HG03460 (cell line): ENCODE measurements around the gene ALDH18A1.
A peak's percentile ranks its signal among the peaks of the same experiment; 100 is the strongest.
"Not testable (repeated sequence)": the region's sequence is repeated elsewhere in the genome, so short reads cannot be mapped to it uniquely, and the experiment has no call there.

Experiments
- ATAC-seq: cut with Tn5 transposase; IDR thresholded peaks from one replicate; pipeline ENCODE4 v1.9.1; 2021; ENCODE audit not compliant: unreplicated experiment

The ALDH18A1 gene

DNA sequence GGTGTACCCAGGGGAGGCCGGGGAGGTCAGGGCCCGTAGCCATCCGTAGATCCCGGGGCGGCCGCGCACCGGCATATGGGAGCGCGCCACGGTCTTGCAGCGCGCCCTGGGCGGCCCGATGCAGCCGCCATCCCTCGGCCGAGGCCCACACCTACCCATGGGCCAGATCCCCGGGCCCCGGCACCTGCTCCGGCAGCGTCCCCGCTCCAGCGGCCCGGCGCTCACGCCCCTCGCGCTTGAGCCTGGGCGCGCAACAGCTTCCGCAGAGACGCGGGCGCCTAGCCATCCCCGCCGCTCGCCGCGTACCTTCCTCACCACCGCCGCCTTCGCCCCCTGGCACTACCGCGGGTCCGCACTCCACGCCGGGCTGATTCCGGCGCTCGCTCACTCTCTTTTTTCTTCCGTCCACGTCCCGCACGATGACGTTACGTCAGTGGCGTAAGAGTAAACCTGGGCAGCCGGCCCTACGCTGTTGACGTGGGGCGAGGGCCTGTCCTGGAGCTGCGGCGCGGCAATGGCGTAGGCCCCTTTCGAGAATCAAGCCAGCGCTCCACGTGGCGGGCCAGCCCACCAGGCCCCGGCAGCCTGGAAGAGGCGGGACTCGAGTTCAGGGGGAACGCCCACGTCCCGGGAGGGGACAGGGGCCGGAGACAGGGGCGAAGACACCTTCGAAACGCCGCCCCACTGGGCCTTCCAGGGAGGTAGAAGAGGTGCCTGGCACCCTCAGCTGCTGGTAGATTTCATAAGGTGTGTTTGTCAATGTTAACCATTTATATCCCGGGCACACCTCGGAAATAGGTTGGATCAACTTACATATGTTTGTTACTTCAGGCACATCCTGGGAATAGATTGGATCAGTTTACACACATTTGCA is at the start of gene ALDH18A1:
Gene ALDH18A1, minus strand, starts transcription at position 421 of the 874 bp plus-strand sequence. CDS start 3,334 bp downstream, outside the sequence.
- peak; percentile 90 for ATAC-seq

- ATAC-seq = no peak
Measured at GRCh38 chr10:95698415-95698814, 41.9 kb upstream of the ALDH18A1 start.

DNA sequence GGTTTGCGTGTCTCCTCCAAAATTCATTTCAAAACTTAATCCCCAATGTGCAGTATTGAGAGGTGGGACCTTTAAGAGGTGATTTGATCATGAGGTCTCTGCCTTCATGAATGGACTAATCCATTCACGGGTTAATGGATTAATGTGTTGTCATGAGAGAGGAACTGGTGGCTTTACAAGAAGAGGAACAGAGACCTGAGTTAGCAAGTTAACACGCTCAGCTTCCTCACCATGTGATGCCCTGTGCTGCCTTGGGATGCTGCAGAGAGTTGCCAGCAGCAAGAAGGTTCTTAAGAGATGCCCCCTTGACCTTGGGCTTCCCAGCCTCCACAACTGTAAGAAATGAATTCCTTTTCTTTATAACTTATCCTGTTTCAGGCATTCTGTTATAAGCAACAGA is 40.9 kb upstream of the ALDH18A1 start:
- ATAC-seq = no peak

DNA sequence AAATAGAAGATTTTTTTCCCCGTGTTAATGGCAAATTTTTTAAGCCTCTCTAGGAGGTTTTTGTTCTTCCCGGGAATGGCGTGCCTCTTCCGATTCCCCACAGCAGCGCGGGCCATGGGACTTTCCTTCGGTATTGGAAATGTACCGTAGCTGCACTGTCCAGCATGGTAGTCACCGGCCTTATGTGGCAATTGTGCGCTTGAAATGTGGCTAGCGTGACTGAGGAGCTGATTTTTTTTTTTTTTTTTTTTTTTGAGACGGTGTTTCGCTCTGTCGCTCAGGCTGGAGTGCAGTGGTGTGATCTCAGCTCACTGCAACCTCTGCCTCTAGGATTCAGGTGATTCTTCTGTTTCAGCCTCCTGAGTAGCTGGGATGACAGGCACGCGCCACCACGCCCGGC is 38.2 kb upstream of the ALDH18A1 start:
- ATAC-seq = no peak

DNA sequence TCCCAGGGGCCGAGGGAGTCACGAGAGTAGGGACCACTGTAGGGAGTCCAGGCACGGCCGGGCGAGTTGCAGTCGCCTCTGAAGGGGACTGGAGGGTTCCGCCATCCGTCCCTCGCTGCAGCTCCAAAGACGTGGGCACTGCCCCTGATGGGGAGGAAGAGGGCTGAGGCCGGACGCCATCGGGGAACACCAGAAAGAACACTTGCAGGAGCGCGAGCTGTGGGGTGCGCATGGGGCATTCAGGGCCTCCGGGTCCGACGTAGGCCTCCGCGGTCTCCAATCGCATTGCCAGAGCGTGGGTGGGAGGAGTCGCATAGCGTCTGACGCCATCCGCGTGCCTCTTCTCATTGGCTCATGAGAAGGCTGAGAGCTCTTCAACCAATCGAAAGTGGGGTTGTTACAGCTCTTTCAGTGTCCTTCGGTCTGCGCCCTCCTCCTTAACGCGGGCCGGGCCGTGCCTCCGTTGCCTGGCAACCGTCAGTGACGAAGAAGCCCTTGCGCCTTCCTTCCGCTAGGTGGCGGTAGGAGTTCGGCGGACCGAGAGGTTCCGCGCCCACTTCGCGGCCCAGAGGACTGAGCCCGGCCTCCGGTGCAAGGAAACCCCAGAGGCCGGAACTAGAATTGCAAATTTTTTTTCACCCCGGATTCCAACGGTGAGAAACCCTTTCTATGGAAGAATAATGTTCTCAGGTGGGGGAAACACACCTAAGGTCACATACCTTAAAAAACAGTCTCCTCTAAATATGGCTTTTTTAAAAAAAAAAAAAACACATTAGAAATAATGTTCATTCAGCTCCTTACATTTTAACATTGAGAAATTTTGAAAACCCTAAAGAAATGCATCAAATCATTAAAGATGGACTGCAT is 37.4 kb upstream of the ALDH18A1 start, which contains the start of gene TCTN3:
Gene TCTN3, minus strand, starts transcription at position 260 of the 867 bp plus-strand sequence. Its CDS starts 28 bp downstream, at position 232.
- ATAC-seq = peak; percentile 98

- no peak for ATAC-seq
Measured at GRCh38 chr10:95693071-95693667, 36.7 kb upstream of the ALDH18A1 start.

GRCh38 chr10:95691281-95691680 is 34.8 kb upstream of the ALDH18A1 start:
- no peak for ATAC-seq

DNA sequence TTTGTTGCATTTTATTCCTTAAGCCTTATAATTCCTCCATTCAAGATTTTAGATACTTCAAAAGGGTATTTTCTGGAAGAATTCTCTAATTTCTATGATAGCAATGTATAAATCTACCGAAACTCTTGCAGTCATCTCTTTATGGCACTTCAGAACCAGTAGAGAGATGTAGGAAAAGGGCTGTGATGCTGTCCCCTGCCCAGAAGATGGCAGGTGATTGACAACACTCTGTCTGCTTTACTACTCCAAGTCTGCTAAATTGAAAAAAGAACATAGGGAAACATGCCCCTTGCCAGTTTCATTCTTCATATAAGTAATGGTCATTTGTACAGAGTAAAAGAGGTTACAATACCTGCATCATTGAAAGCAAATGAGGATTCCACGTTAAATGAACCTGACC is 32.1 kb upstream of the ALDH18A1 start:
- ATAC-seq = no peak

DNA sequence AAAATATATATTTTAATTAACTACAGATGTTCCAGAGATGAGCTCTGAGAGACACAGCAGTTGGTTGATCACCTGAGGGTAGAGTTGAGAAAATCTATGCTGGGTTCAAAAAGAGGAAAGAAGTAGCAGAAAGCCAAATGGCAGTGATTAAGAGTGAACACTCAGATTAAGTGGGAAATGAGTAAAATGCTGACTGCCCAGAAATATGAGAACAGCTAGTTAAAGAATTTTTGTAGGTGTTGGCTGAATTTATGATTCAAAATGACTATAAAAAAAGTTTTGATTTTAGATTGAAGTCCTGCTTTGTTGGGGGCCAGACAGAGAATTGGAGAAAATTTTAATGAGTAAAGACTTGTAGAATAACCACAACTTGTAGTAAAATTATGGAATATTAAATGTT is 27.5 kb upstream of the ALDH18A1 start:
- ATAC-seq = no peak

DNA sequence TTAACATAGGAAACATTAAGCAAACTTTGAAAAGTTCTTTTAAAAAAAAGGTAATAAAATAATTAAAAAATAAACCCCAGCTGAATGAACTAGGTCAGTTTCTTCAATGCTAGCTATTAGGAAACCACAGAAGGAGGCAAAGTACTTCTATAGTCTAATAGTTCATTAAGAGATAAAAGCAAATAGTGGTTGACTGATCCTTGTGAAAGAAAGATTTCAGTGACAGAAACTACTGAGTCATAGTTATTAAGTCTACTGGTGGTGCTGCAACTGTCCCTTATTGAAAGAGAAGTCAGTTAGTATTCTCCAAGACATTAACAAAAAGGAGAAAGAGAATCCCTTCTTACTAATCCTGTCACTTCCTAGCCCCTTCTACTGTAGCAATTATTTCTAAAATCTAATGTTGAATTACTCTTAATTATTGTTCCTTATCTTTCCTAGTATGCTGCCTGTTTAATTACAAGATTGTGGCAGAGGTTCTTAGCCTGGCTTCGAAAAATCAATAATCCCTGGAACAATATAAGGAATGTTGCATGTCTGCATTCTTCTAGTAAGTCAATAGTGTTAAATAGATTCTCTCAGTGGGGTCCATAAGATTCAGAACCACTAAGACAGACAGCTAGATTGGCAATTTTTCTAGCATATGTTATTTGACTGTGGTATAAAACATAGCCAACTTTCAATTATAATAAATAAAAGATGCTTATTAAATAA is 19.0 kb upstream of the ALDH18A1 start:
- ATAC-seq = no peak

GRCh38 chr10:95674643-95675042 is 18.1 kb upstream of the ALDH18A1 start:
- no peak for ATAC-seq

DNA sequence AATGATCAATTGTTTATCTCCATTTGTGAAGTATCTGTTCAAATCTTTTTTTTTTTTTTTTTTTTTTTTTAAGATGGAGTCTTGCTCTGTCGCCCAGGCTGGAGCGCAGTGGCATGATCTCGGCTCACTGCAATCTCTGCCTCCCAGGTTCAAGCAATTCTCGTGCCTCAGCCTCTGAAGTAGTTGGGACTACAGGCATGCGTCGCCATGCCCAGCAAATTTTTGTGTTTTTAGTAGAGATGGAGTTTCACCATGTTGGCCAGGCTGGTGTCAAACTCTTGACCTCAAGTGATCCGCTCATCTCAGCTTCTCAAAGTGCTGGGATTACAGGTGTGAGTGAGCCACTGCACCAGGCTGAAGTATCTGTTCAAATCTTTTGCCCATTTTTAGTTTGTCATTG is 16.1 kb upstream of the ALDH18A1 start:
- not testable (repeated sequence) for ATAC-seq

GRCh38 chr10:95664543-95664942 is 8.0 kb upstream of the ALDH18A1 start:
- ATAC-seq = no peak

DNA sequence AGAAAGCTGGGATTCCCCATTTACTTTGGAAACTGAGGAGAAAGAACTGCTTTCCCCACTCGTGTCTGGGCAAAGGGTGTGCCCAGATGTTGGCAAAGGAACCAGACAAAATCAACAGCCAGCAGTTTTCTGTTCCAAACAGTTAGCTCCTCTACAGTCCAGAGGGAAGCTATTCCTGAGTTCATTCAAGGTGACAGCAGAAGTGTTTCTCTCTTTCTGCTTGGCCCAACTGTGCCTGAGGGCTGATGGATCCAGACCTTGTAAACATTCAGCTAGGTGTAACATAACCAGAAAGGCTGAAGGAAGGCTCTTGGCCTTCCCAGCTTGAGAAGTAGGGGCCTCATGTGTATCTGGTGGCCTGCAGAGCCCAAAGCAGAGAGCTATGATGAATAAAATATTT is 7.0 kb upstream of the ALDH18A1 start:
- ATAC-seq = no peak

GRCh38 chr10:95661818-95662217 is 5.3 kb upstream of the ALDH18A1 start:
- no peak for ATAC-seq

- no peak for ATAC-seq
Measured at GRCh38 chr10:95660283-95660682, 3.8 kb upstream of the ALDH18A1 start.

GRCh38 chr10:95657250-95657649 is 739 bp upstream of the ALDH18A1 start:
- no peak for ATAC-seq

DNA sequence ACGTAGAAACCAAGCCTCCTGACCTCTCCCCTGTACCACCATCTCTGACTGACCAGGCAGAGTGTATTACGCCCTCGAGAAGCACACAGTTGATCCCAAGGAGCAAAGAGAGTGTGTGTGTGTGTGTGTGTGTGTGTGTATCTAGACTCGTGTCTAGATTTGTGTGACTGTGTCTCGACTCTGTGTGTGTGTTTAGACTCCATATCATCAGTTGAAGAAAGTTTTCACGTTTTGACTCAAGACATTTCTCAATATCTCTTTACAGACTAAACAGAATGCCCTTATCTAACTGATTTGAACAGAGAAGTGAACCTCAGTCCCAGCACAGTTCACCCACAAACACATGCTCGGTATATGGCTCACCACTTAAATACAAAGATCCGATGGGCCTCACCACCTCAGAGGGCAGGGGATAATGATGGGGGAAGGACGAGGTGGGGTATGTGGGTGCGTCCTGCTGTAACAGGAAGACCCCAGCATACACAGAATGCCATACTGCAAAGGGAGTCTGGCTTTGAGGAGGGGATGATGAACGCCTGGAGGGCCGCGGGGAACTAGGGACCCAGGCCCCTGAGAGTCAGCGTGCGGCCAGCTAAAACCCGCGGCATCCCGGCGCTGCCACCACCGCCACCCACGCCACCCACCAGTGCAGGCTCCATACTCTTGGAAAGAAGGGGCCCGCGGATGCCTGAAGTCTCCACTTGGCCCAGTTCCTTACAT is 780 bp downstream of the ALDH18A1 start:
- ATAC-seq = peak; percentile 23

- no peak for ATAC-seq
Measured at GRCh38 chr10:95653895-95654294, 2.6 kb downstream of the ALDH18A1 start.
